ENCODE data around the gene SERP2.

SERP2 gene

DNA sequence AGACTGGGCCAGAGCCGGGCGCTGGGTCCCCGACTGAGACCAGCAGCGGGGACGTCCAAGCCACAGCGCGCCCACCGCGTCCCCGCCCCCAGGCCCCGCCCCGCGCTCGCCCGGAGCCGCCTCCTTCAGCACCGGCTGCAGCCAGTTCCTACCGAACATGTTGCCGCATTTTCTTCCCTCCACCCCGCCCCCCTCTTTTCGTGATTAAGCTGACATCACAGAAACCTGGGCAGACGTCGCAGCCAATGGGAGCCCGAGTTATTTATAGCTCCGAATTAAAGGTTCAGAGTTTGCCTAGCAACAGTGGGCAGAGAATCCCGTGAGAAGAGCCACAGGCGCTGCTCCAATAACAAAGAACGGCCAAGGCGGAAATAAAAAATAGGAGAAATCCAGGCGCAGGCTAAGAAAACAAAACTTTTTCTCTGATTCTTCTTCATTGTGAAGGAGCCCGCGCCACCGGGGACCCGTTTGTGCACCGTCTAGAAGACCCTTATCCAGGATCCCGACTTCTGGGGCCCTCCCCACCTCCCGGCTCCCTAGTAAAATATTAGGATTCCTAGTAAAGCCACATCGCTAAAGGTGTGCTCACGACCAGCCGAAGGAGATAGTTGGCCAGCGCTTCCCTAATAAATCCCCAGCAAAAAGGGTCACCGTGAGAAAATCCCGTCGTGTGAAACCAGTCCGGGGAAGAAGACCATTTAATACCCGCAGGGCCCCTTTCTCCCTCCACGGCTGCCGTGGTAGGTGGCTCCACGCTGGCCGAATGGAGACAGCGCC is 61.7 kb downstream of the SERP2 start:
- DNase-seq (ENCODE audit: low spot score), result peak; percentile 100

DNA sequence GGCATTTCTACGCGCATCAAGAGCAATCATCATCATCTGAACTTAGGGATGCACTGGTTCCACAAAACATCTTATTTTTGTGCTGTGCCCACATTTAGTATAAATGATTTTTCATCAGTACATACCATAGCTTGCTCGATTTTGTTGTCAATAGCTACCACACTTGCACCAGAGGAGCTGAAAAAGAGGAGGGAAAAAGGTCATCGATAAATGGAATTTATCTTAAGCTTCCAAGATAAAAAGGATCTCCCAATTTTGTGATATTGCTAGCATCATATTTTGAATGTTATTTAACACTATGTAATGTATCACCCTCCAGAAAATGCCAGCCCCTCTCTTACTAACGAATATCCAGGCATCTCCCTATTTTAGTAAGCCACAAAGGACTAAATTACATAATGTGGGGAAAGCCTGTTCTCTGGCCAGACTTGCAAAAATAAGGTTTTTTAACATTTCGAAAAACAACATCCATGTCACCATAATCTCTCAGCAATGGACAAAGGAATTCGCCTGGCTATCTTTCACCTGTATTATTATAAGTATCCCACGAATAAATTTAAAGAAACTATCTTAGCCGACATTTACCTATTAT is 62.4 kb downstream of the SERP2 start:
- DNase-seq (ENCODE audit: low spot score), result no peak

DNA sequence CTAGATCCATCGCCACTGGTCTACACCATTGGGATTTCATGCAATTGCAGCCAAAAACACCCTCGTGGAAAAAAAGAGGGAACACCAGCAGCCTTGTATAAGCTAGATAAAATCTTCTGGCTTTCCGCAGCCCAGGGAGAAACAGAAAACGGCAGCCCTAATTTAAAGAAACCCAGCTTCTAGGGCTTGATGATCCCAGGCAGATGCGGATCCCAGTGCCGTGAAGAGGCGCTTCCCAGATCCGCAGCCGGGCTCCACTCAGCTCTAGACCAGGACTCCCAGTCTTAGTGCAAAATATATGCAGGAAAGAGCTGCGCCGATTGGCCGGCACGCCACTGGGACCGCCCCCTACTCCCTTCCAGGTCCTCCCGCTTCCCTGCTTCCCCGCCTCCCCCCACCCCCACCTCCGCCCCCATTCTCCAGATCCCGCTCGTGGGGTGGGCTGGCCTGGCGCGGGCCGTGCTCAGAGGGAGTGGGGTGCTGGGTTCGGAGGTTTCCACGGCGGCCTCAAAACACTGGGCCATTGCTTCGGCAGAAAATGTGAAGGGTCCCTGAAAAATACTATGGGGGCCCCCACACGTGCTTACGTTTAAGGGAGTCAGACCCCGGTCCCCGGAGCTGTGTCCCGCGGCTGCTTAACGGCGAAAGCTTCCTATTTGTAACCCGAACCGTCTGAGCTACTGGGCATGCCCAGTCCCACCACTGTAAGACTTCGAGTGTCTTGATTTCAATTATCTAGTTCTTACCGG is 63.1 kb downstream of the SERP2 start:
- peak; percentile 98 for DNase-seq (ENCODE audit: low spot score)

DNA sequence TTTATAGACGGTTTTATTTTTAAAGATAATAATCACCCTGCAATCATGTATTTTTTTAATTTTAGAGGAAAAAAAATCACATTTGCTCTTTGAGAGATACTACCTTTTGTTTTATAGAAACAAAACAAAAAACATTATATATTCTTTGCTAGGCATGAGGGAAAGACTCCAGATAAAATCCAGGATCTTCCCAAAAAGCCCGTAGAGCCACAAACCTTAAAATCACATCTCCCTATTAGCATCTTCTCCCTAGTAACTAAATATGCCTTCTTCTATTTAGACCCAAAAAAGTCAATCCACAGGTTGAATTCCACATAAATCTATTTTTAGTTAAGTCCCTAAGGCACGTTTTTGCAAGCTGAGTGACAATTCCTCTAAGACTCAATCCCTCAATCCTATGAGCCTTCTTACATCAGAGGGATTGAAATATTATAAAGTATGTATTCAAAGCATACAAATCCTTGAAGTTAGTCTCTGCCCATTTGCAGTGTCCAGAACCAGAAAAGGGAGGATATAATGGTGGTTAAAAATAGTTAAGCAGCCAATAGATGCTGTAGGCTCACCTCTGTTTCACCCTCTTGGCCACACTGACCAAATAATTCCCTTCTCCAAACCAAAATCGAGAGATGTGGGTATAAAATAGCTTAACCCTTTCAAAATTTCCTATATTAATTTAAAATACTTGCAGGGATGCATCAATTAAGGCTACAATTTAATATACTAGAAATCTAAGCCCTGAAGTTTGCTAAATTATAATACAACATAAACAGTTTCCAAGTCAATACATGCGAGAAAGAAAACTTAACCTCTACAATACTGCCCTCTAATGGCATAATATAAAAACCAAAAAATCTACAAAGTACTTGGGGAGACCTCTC is 64.0 kb downstream of the SERP2 start:
- DNase-seq (ENCODE audit: low spot score), result peak; percentile 82

DNA sequence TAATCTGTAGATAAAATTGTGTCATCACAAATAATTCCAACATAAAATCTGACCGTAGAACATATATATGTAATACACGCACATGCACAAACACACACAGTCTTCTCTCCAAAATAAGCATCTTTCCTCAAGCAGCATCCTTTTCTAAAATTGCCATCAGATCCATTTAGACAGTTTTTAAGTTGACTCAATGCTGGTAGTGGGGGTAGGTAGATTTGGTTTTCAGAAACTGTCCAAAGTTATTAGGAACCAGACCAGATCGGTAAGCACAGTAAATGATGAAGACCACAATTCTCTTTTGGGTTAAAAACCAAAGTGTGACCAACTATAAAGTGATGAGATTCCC is 64.6 kb downstream of the SERP2 start:
- DNase-seq (ENCODE audit: low spot score), result no peak

DNA sequence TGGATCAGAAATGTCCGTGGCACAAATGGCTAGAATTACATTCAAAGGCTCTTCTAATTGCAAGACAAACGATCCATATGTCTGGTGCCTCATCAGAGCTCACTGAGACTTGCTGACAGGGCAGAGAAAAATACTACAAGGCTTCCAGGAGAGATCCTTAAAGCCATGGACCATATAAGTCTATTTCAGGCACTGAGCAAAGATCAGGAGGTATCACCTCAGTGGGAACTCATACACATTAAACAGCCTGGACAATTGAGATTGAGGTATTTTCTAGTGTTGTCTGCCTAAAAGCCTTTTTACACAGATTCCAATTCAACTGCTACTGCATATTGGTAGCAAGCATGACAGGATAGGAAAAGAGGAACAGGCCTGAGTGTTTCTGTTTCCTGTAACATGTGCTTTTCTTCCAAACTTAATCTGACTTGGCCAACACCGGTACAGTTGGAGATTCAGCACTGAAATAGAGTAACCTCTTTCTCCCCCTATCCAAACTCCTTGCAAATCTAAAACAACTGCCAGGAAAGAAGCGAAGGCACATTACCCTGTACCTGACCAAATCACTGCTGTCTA is 65.9 kb downstream of the SERP2 start:
- DNase-seq (ENCODE audit: low spot score), result no peak

DNA sequence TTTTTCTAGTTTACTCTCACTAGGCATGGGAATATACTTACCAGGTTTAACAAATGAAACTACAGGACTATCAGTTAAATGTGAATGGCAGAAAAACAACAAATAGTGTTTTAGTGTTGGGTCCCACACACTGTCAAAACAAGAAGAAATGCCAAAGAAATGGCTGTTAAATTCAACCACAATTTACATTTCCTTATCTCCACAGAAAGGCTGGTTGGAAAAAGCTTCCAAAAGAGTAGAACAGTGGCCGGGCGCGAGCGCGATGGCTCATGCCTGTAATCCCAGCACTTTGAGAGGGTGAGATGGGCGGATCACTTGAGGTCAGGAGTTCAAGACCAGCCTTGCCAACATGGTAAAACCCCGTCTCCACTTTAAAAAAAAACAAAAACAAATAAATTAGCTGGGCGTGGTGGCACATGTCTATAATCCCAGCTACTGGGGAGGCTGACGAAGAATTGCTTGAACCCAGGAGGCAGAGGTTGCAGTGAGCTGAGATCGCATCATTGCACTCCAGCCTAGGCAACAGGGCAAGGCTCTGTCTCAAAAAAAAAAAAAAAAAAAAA is 66.5 kb downstream of the SERP2 start:
- no peak for DNase-seq (ENCODE audit: low spot score)

All from cerebellar cortex (tissue), 1 donor.